NCI-H2227 treated with DMSO at 0.1 percent for 48 hours (cell line): ENCODE measurements around the gene UBE2I.
"Not testable (repeated sequence)": the region's sequence is repeated elsewhere in the genome, so short reads cannot be mapped to it uniquely, and the experiment has no call there.

ENCODE experiments used
- DNase-seq: peaks from one replicate; lab custom pipeline; 2025; lab: John Stamatoyannopoulos, UW

UBE2I gene

DNA sequence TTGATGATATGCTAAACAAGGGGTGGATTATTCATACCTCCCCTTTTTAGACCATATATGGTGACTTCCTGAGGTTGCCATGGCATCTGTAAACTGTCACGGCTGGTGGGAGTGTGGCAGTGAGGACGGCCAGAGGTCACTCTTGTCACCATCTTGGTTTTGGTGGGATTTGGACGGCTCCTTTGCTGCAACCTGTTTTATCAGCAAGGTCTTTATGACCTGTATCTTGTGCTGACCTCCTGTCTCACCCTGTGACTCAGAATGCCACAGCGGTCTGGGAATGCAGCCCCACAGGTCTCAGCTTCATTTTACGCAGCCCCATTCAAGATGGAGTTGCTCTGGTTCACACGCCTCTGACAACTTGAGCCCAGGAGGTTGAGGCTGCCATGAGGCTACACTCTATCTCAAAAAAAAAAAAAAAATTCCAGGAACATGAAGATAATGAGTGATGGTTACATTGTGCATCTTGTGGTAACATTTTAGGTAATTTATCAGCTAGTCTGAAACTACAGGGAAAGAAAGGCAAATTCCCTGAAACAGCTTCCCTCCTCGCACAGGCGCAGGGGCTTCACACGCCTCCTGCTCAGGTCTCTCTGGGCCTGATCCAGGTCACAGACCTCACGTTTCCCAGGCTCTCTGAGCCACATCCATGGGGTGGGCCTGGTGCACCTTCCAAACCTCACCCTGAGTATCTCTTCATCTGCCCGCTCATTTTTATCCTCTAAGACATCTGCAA lies 15.3 kb upstream of the UBE2I start:
- DNase-seq: no peak

DNA sequence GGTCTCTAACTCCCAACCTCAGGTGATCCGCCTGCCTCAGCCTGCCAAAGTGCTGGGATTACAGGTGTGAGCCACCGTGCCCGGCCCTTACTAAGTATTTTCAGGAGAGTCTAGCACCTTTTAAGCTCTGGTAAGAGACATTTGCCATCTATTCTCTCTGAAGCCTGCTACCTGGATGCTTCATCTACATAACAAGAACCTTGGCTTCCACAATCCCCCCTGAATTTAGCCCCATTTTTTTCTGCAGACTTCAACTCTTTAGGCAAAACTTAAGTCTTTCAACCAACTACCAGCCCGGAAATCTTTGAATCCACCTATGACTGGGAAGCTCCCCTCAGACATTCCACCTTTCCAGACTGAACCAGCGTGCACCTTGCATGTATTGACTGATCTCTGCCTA lies 14.0 kb upstream of the UBE2I start:
- no peak for DNase-seq

DNA sequence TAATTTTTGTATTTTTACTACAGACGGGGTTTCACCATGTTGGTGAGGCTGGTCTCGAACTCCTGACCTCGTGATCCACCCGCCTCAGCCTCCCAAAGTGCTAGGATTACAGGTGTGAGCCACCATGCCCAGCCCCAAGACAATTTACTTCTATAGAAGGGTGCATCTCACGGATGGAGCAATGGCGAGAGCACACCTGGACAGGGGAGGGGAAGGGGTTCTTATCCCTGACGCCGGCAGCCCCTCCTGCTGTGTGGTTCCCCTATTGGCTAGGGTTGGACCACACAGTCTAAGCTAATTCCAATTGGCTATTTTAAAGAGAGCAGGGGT lies 12.8 kb upstream of the UBE2I start:
- not testable (repeated sequence) for DNase-seq

DNA sequence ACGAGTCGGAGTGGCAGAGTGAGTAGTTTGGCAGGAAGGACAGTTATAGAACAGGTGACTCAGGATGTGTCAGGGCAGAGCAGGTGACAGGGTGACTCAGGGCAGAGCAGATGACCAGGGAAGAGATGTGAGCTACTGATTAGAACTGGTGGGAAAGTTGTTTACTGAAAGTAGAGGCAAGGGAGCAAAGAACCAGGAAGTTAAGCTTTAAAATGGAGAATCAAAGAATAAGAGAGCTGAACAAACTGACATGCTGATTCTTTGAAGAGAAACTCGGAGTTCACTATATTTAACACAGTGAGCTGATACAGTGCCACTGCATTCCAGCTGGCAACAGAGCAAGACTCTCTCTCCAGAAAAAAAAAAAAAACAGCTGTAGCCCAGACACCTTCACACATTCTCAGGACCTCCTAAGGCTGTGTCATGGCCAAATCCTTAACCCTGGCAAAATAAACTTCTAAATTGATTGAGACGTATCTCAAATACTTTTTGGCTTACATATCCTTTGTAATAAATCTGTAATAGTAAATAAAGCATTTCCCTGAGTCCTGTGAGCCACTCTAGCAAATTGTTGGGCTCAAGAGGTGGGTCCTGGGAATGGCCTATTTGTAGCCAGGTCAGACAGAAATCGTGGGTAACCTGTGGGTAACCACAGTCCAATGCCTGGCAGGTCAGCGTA lies 12.3 kb upstream of the UBE2I start:
- no peak for DNase-seq

DNA sequence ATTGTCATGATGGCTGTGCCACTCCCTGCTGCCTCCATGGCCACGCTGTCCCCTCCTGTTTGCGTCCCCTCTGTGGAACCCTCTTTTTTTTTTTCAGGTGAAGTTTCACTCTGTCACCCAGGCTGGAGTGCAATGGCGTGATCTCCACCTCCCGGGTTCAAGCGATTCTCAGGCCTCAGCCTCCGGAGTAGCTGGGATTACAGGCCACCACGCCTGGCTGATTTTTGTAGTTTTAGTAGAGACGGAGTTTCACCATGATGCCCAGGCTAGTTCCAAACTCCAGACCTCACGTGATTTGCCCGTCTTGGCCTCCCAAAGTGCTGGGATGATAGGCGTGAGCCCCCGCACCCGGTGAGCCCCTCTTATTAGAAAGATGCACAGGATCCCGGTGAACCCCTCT lies 11.0 kb upstream of the UBE2I start:
- no peak for DNase-seq

DNA sequence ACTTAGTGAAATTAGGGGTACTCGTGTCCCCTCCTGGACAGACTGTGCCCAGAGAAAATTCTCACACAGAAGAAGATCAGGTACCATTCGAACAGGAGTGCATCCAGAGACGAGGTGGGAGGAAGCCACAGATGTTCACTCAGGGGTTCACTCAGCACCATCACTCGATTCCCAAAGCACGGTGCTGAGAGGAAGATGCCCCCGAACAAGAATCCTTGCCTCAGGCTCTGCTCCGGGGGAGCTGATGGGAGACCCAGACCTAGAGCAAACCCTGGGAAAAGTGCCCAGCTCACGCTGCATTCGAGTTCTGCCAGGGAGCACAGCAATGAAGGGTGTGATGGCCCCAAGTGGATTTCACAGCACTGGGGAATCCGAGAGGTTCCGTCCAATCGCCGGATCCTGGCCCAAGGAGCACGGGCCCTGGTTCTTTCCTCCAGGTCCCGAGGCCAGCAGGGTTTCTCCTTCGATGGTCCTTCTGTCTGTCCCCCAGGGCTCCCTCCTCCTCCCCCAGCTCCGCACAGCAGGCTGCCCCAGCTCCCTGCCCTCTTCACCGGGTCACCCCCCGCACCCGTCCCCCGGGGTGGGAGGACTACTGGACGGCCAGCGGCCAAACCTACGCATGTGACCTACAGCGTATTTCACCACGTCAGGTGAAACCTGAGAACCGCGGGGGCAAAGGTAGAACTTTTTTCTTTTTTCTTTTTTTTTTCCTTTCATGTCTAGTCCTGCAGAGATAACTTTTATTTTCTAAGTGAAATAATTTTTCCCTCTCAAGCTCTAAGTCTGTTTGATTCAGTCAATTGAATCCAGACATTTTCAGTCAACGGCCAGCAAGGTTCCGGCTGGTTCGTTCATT lies 10.2 kb upstream of the UBE2I start:
- no peak for DNase-seq

DNA sequence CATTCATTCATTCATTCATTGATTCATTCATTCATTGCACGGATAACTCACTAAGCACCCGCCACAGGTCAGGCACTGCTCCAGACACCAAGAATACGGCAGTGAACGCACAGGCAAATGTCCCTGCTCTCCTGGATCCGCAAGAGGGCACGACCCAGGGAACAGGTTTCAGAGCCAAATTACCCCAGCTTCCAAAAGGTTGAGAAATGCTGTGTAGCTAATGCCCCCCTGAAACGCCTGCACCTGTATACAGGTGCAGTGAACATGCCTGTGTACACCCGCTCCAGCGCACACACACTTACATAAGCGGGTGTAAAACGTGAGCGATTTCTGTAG lies 9.6 kb upstream of the UBE2I start:
- DNase-seq: no peak

DNA sequence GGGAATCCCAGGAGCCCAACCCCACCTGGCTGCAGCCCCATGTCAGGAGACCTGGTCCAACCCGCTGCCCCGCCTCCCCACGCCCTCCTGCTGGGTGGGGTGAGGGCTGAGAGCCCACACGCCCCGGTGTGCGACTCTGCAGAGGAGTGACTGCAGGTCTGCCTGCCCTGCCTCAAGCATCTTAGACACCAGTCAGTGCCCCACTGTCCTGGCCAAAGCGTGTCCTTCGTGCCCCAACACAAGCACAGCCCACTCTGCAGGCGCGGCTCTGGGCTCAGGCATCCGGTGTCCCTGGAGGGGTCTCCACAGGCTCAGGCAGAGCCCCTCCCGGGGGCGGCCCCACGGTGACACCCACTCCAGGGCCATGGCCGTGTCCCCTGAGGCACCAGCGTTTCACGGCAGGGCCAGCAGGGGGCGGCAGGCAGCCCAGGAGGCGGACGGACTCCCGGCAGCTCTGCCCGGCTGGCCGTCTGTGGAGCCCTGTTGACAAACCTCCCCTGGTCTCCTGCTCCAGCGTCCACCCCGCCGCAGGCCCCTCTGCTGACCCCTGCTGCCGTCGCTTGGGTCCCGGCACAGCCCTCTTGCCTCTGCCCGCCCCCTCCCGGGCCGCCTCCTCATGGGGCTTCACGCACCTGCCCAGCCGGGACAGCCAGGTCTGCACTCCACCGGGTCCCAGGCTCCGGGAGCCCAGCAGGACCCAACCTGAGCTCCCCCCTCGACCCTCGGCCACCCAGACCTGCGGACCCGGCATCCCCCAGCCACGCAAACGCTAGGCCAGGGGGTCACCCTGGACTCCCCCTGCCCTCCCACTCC lies 8.6 kb upstream of the UBE2I start:
- DNase-seq: no peak

DNA sequence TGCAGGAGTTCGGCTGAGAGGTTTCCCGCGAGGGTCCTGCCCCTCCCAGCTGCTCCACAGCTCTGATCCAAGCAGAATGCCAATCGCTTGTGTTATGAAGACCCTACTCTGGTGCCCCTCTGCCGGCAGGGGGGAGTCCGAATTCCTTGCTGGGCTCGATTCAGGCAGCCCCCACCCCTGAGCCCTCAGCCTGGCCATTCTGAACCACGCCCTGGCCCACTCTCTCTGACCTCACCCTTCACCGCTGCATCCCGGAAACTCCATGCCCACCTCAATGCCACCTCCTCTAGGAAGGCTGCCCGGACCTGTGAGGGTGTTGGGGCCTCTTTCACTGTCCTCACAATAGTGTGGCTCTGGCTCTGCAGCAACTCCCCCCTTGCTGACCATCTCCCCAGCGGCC lies 7.9 kb upstream of the UBE2I start:
- DNase-seq: no peak

DNA sequence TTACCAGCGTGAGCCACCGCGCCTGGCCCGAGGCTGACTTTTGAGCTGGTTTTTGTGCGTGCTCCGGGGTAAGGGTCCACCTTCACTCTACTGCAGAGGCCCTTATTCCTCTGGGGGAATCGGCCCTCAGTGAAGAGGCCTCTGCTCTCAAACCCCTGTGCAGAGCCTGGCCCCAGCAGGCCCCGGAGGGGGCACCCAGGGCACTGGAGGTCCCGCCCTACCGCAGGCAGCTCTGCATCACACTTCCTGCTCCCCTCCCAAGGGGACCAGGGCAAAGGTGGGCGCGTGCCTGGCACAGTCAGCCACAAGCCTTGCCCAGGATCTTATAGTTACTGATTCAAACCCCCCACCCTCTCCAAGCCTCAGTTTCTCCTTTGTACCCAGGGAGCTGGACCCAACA lies 3.6 kb upstream of the UBE2I start:
- DNase-seq: no peak

DNA sequence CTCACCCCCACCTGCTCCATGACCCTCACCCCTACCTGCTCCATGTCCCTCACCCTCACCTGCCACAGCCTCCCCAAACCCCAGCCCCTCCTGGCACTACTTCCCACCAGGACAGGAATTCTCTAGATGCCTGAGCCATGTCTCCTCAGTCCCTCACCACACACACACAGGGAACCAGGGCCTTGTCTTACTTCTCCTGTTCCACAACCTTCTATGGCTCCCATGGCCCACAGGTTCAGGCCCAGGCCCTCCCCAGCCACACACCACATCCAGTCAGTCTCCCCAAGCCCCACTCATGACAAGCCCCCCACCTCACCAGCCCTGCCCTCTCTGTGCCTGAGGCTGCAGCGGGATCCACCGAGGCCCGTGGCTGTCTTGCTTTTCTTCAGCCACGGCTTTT lies 3.1 kb upstream of the UBE2I start:
- DNase-seq: no peak

DNA sequence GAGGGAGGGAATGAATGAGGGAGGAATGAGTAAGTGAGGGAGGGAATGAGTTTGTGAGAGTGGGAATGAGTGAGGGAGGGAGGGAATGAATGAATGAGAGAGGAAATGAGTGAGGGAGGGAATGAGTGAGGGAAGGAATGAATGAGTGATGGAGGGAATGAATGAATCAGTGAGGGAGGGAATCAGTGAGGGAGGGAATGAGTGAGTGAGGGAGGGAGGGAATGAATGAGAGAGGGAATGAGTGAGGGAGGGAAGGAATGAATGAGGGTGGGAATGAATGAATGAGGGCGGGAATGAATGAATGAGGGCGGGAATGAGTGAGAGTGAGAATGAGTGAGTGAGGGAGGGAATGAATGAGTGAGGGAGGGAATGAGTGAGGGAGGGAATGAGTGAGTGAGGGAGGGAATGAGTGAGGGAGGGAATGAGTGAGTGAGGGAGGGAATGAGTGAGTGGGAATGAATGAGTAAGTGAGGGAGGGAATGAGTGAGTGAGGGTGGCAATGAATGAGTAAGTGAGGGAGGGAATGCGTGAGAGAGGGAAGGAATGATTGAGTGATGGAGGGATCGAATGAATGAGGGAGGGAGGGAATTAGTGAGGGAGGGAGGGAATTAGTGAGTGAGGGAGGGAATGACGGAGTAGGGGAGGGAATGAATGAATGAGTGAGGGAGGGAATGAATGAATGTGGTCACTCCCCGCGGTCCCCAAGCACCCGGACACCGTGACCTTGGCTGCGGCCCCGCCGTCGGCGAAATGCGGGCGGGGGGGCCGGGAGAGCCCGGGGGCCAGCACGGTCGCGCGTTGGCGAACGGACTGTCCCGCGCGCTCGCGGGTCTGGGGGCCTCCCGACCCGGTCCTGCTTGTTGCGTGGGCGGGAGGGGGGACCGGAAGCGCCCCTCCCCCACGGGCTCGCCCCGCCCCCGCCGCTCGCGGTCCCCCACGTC lies 1.1 kb upstream of the UBE2I start:
- DNase-seq: peak; percentile 63

DNA sequence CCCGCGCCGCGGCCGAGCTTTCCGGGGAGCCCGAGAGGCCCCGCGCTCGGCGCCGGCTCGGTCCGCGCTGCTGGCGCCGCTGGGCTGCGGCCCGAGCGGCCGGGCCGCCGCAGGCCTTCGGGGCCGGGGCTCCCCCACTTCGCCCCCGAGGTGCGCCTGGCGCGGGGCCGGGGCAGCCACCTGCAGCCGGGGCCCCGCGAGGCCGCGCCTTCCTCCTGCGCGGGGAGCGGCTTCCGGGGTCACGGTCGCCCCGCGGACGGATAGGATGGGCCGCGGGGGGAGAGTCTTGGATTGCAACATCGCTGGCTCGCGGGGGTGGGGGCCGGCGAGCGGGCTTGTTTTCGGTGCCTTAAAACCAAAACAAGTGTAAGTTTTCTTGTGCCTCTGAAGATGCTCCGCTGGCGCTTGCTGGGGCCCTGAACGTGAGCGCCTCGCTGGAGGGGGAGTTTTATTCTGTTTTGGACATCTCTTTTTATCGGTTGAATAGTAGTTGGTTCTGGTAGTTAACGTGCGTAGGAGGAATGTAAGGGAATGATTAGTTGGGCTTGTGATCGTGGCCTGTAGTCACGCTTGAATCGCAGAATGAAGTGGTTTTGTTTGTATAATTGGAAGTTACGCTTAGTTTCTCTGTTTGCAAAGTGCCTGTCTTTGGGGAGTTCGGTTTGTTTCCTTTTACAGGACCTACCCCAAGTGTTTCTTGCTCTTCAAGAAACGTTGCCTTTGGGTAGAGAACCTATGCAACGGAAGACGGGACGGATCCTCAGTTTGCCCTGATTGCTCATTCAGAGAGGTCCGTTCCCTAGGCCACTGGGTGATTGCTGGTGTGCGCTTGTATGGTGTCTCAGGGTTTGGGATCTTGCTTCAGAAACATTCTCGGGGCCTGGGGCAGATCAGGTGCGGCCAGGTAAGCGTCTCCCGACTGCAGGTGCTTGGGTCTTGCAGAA lies 724 bp downstream of the UBE2I start:
- no peak for DNase-seq

DNA sequence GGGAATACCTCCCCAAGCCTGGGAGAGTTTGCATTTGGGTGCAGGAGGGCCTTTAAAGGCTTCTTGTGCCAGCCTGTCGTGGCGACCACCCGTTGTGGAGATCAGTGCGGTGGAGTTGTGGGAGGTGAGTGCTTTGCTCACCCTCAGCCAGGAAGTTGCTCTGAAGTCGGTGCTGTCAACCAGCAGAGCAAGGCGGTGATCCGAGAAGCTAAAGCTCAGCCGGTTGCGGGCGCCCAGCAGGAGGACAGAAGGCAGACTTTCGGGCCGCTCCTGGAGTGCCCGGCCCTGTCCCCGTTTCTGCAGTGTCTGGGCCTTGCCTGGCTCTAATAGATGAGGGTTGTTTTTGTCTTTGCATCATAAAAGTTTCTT lies 1.4 kb downstream of the UBE2I start:
- DNase-seq: no peak

DNA sequence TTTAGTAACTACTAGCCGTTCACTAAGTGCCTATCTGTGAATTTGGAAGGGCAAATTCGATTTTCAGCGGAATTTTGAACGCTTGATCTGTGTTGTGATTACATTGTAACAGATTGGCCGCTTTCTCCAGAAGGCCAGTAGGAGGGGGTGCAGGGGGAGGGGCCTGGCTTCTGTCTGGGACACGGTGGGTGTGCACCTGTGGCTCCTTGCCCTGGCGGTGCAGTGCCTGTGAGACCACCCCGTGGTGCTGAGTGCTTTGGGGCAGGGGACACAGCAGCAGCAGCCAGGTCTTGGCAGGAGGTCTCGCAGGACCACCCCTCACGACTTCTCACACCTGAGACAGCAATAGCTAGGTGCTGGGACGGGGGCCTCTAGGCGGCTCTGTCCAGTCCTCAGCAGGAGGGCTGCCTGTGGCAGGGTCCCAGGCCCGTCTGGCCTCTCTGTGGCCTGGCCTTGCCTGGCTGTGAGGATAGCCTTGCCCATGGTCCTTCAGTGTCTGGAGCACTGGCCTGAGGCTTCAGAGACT lies 1.8 kb downstream of the UBE2I start:
- no peak for DNase-seq

DNA sequence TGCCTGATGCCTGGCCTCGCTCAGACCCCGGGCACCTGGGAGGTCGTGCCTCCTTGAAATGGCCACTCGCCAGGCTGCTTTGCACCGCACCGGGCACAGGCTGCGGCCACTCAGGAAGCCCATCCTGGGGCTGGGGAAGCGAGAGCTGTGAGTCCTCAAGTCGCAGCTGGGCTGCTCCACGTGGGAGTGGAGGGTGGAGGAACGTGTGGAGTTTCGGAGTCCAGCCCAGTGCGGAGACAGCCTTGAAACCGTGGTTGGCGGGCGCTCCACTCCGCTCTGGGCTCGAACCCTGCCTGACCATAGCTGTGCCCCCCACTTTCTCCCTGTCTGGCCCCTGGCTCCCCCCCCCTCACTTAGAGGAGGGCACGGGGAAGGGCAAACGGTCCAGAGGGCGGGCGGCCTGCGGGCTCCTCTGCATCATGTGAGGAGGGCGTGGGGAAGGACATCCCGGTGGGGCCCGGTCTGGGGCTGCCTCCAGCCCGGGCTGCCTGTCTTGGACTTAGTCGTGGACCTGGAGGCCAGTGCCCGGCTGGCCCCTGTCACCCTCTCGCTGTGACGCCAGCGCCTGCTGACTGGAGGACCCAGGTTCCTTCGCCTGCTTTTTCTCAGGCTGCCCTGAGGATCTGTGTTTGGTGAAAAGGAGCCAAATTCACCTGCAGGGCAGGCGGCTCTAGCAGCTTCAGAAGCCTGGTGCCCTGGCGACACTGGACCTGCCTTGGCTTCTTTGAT lies 2.5 kb downstream of the UBE2I start:
- no peak for DNase-seq

DNA sequence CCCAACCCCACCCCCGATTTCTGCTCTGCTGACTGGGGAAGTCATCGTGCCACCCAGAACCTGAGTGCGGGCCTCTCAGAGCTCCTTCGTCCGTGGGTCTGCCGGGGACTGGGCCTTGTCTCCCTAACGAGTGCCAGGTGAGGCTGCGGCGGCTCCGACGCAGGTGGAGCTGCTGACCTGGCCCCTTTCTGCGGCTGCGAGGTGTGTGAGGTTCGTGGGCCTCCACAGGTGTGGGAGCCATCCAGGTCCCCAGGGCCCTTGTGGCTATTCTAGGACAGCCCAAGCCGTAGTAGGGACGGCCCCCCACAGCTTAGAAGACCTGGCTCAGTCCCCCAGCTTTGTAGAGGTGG lies 3.0 kb downstream of the UBE2I start:
- no peak for DNase-seq

DNA sequence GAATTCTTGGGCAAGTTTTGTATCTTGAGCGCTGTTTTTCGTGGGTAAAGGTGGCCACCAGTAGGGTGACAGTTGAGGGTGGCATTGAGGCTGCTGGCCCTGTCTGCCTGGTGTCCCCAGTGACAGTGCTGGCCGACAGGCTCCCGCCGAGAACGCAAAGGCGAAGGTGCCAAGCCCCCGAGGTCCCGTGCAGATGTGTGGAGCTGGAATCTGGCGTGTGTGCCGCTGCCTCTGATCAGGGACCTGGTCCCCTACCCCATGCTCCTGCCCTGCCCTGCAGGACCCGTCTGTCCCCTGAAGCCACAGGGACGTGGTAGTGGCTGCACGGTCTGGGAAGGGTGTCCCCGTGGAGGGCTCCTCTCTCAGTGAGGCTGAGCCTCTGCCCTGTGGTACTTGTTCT lies 3.5 kb downstream of the UBE2I start:
- DNase-seq: no peak

DNA sequence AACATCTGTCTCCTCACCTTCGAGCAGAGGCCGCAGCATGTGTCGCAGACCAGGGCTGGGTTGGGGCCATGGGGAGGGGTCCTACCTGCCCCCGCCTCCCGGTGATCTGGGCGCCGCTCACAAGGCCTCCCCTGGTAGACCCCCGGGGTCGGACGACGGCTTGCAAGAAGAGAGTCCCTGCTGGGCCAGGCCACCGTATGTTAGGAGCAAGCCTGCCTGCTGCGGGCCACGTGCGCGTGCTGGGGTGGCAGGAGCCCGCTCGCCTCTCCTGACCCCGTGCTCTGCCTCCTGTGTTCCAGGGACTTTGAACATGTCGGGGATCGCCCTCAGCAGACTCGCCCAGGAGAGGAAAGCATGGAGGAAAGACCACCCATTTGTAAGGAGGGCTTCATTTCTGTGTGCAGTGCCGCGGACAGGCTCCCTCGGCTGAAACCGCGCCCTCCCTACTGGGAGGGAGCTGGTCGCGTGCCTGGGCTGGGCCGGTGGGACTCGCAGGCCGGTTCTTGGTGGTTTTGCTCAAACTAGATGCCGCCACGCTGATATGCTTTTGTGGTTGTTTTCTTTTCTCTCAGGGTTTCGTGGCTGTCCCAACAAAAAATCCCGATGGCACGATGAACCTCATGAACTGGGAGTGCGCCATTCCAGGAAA lies 4.4 kb downstream of the UBE2I start:
- no peak for DNase-seq
